ENCODE measurements around the gene NACA2.

NACA2 gene

DNA sequence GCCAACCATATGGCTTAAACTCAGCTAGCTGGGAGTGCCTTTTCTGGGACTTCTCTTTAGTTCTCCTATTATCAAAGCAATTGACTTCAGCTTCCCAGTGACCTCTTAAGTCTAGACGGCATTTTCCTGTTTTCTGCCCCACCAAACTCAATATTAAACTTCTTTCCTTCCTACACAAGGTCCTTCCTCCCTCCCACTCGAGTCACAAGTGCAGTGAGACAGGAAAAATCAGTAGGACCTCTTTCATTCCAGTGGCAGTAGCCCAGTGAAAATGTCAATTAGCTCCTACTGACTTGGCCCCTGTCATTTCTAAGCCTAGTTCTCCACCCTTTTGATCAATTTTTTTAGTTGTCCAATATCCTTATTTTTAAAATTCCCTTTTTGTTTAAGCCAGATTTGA, 9.6 kb upstream of the NACA2 start:
- H3K27me3 ChIP-seq: peaks cover 0 to 4% of the 10 kb centered on the region in 2 donors
- no peaks in the 10 kb centered on the region for H3K9me3 ChIP-seq
- H3K36me3 ChIP-seq: no peaks in the 10 kb centered on the region
- no peak overlapping the region for H3K27ac ChIP-seq
- H3K4me3 ChIP-seq: no peak overlapping the region
- no peak for TF ChIP-seq CTCF (IDR thresholded peaks at IDR 0.05)
- H3K4me1 ChIP-seq: no peaks in the 10 kb centered on the region
- no peak for DNase-seq
- intact Hi-C loops (cut with DNase I; ENCODE audit: low total_unique reads): no loop called here

GRCh38 chr17:61599608-61600007, 8.6 kb upstream of the NACA2 start:
- intact Hi-C loops (cut with DNase I; ENCODE audit: low total_unique reads): no loop called here
- H3K9me3 ChIP-seq: no peaks in the 10 kb centered on the region
- TF ChIP-seq CTCF (IDR thresholded peaks at IDR 0.05): no peak

DNA sequence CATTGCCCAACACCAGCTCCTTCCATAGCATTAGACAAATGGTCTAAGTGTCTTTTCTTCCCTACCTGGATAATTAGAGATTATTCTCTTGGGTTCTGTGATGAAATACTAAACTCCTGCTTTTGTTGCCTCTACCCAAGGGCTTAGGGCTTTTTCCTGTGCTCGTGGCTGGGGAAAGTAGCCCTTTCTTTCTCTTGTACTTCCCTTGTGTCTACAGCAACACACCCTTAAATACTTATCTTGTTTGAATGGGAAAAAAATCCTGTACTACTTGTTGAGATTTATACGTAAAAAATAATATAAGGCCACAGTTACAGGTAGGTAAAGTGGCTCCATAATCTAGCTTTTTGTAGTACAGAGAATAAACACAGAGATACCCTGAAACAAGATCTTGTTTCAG, 7.0 kb upstream of the NACA2 start:
- no peaks in the 10 kb centered on the region for H3K4me1 ChIP-seq
- intact Hi-C loops (cut with DNase I; ENCODE audit: low total_unique reads): no loop called here
- no peak for TF ChIP-seq CTCF (IDR thresholded peaks at IDR 0.05)

More at GRCh38 chr17:61599608-61600007, 8.6 kb upstream of the NACA2 start:
- DNase-seq: no peak
- H3K36me3 ChIP-seq: no peaks in the 10 kb centered on the region
- peaks cover 0 to 4% of the 10 kb centered on the region in 2 donors for H3K27me3 ChIP-seq
- no peak overlapping the region for H3K27ac ChIP-seq
- no peaks in the 10 kb centered on the region for H3K4me1 ChIP-seq
- no peak overlapping the region for H3K4me3 ChIP-seq

GRCh38 chr17:61597607-61598006, 6.6 kb upstream of the NACA2 start:
- Histone ChIP-seq H3K27me3 (peaks cover 0 to 13% of the 10 kb centered on the region in 2 donors), H3K9me3 (no peaks in the 10 kb centered on the region), H3K27ac (no peak overlapping the region), H3K4me3 (no peak overlapping the region), H3K36me3 (no peaks in the 10 kb centered on the region), H3K4me1 (no peaks in the 10 kb centered on the region)
- intact Hi-C loops (cut with DNase I; ENCODE audit: low total_unique reads): no loop called here
- no peak for TF ChIP-seq CTCF (IDR thresholded peaks at IDR 0.05)
- no peak for DNase-seq

More for the DNA sequence above, 7.0 kb upstream of the NACA2 start:
- no peaks in the 10 kb centered on the region for H3K36me3 ChIP-seq
- no peak for DNase-seq
- H3K9me3 ChIP-seq: no peaks in the 10 kb centered on the region
- H3K27me3 ChIP-seq: peaks cover 0 to 9% of the 10 kb centered on the region in 2 donors
- H3K27ac ChIP-seq: no peak overlapping the region
- H3K4me3 ChIP-seq: no peak overlapping the region

- no peaks in the 10 kb centered on the region for H3K36me3 ChIP-seq
- no peak for DNase-seq
- H3K4me1 ChIP-seq: no peaks in the 10 kb centered on the region
- no peak overlapping the region for H3K27ac ChIP-seq
- H3K27me3 ChIP-seq: peaks cover 0 to 20% of the 10 kb centered on the region in 2 donors
- no peak overlapping the region for H3K4me3 ChIP-seq
- no peaks in the 10 kb centered on the region for H3K9me3 ChIP-seq
- no peak for TF ChIP-seq CTCF (IDR thresholded peaks at IDR 0.05)
- intact Hi-C loops (cut with DNase I; ENCODE audit: low total_unique reads): no loop called here
These were observed 4.6 kb upstream of the NACA2 start for GRCh38 chr17:61595418-61596186.

All from tibial artery (tissue), 4 donors.